Keratinocyte (primary cell): ENCODE results near the gene PDCD4.

Experiments
- CTCF ChIP-seq, 3 experiments: IDR thresholded peaks in 1 of 3; conservative IDR thresholded peaks in 1 of 3; optimal IDR thresholded peaks in 1 of 3; 2 replicates in 2 of 3; 3 replicates in 1 of 3; pipeline versions ENCODE3 to v1.5.1; 2011; ENCODE audit warnings: low read length in 3 of 3, mild to moderate bottlenecking in 3 of 3, moderate library complexity in 2 of 3, control low read depth in 1 of 3, inconsistent platforms in 1 of 3; ENCODE audit not compliant: insufficient read depth in 2 of 3; ENCODE audit errors: extremely low read depth in 1 of 3
- EZH2 ChIP-seq: IDR thresholded peaks from one replicate; pipeline ENCODE4 v1.6.1; 2012; ENCODE audit warnings: inconsistent platforms, mild to moderate bottlenecking, low read length, moderate library complexity

- TF ChIP-seq CTCF (optimal IDR thresholded peaks at IDR 0.05 in 1 of 3, IDR thresholded peaks at IDR 0.05 in 1 of 3, conservative IDR thresholded peaks at IDR 0.05 in 1 of 3; ENCODE audit: extremely low read depth in 1 of 3, insufficient read depth in 2 of 3, low read length in 3 of 3) (no peak), EZH2 (no peak)
These were observed 20.6 kb upstream of the PDCD4 start for GRCh38 chr10:110851020-110851612.
